PFSK-1 (cell line): Measurements from ENCODE around the gene AUTS2.

Source experiments
- POLR2AphosphoS5 ChIP-seq: IDR thresholded peaks from 2 replicates; pipeline ENCODE4 v1.6.1; 2012; ENCODE audit warnings: low read depth, mild to moderate bottlenecking, control low read depth, low read length, moderate library complexity
- SIN3A ChIP-seq: IDR thresholded peaks from 2 replicates; pipeline ENCODE4 v1.6.1; 2012; ENCODE audit warnings: mild to moderate bottlenecking, low read length, moderate library complexity, borderline replicate concordance; ENCODE audit not compliant: insufficient read depth
- TAF1 ChIP-seq: IDR thresholded peaks from 2 replicates; pipeline ENCODE4 v1.6.1; 2012; ENCODE audit warnings: low read length, control low read depth, borderline replicate concordance; ENCODE audit not compliant: insufficient read depth
- TF ChIP-seq, protein P1 (sequence below), 2 experiments: IDR thresholded peaks; 2 replicates each; pipeline versions ENCODE4 v1.6.1 to v1.8.0; 2011 to 2012; ENCODE audit warnings: low read depth in 2 of 2, low read length in 2 of 2, control low read depth in 1 of 2, inconsistent platforms in 1 of 2, mild to moderate bottlenecking in 1 of 2, moderate library complexity in 1 of 2; ENCODE audit not compliant: insufficient read depth in 1 of 2

DNA sequence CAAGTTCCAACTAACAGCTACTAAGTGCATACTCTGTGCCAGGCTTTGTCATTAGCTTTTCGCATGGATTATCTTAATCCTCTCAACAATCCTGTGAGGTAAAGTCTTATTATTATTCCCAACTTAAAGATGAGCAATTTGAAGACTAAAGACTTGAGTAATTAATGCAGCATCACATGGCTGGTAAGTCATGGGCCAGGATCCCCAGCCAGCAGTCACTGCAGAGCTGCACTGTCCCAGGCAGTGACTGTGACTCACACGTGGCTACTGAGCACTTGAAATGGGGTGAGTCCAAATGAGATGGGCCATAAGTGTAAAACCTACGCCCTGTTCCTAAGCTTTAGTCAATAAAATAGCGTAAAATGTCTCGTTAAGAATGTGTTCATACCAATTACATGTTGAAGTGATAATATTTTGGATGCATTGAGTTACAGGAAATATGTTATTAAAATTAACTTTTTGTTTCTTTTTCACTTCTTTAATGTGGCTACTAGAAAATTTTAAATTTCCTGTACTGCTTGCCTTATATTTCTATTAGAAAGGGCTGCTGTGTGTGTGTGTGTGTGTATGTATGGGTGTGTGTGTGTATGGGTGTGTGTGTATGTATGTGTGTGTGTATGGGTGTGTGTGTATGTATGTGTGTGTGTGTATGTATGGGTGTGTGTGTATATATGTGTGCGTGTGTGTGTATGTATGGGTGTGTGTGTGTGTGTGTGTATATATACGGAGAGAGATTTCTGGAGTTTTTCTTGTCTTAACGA, 756.3 kb downstream of the AUTS2 start:
- TF ChIP-seq POLR2AphosphoS5, result no peak
- TF ChIP-seq, protein P1, sequence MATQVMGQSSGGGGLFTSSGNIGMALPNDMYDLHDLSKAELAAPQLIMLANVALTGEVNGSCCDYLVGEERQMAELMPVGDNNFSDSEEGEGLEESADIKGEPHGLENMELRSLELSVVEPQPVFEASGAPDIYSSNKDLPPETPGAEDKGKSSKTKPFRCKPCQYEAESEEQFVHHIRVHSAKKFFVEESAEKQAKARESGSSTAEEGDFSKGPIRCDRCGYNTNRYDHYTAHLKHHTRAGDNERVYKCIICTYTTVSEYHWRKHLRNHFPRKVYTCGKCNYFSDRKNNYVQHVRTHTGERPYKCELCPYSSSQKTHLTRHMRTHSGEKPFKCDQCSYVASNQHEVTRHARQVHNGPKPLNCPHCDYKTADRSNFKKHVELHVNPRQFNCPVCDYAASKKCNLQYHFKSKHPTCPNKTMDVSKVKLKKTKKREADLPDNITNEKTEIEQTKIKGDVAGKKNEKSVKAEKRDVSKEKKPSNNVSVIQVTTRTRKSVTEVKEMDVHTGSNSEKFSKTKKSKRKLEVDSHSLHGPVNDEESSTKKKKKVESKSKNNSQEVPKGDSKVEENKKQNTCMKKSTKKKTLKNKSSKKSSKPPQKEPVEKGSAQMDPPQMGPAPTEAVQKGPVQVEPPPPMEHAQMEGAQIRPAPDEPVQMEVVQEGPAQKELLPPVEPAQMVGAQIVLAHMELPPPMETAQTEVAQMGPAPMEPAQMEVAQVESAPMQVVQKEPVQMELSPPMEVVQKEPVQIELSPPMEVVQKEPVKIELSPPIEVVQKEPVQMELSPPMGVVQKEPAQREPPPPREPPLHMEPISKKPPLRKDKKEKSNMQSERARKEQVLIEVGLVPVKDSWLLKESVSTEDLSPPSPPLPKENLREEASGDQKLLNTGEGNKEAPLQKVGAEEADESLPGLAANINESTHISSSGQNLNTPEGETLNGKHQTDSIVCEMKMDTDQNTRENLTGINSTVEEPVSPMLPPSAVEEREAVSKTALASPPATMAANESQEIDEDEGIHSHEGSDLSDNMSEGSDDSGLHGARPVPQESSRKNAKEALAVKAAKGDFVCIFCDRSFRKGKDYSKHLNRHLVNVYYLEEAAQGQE (IDR thresholded peaks at IDR 0.05; ENCODE audit: insufficient read depth in 1 of 2, low read depth in 2 of 2, low read length in 2 of 2), result no peak
- no peak for TF ChIP-seq TAF1
- no peak for TF ChIP-seq SIN3A
